HepG2 (cell line): ENCODE measurements around the gene CMIP. TPM values are rescaled to one million over a fixed set of nuclear protein-coding genes. Genes with fewer than 3 reads are reported as not detected.
A peak's percentile ranks its signal among the peaks of the same experiment; 100 is the strongest.

Source experiments
- ZNF207 ChIP-seq: fragments of 450-650 bp; IDR thresholded peaks from 2 replicates; pipeline ENCODE4 v1.6.1; 2016; ENCODE audit warnings: antibody characterized with exemption, borderline replicate concordance
- ZNF550 ChIP-seq: sonication (generic); formaldehyde crosslinking; IDR thresholded peaks from 2 replicates; pipeline ENCODE4 v1.4.0; 2020; ENCODE audit warnings: mild to moderate bottlenecking, missing genetic modification reagents, borderline replicate concordance
- polyA plus RNA-seq, 8 experiments: library from polyadenylated mRNA; depleted of rRNA in 3 of 8; stranded (reverse) in 7 of 8; unstranded in 1 of 8; fragments of >200 nt; fragmentation: Illumina TruSeq in 4 of 8; extraction: Trizol in 4 of 8; gene quantifications; 2 replicates each; pipeline versions ENCODE4 v1.2.1 to v1.2.3, GENCODE V29; 2011 to 2016; ENCODE audit warnings: low read depth in 4 of 8, missing spikeins in 1 of 8, mixed read lengths in 1 of 8; ENCODE audit not compliant: insufficient read depth in 1 of 8
- total RNA-seq, 5 experiments: library from RNA; depleted of rRNA; stranded (reverse); fragments of >200 nt; fragmentation: Illumina TruSeq; extraction: Trizol; gene quantifications; 2 replicates each; pipeline ENCODE4 v1.2.3, GENCODE V29; 2016; ENCODE audit warnings: low read depth in 1 of 5
- TF ChIP-seq, protein P1 (sequence below): sonication (generic); formaldehyde crosslinking; IDR thresholded peaks from 2 replicates; pipeline ENCODE4 v1.4.0; 2020; ENCODE audit warnings: mild to moderate bottlenecking, missing genetic modification reagents
- TF ChIP-seq, protein P2 (sequence below): IDR thresholded peaks from 2 replicates; pipeline ENCODE4 v1.6.1; 2016; ENCODE audit warnings: mild to moderate bottlenecking
- TF ChIP-seq, protein P3 (sequence below): sonication (generic); formaldehyde crosslinking; IDR thresholded peaks from 2 replicates; pipeline ENCODE4 v1.4.0; 2020; ENCODE audit warnings: mild to moderate bottlenecking, missing genetic modification reagents
- TF ChIP-seq, protein P4 (sequence below): sonication (generic); formaldehyde crosslinking; IDR thresholded peaks from one replicate; pipeline ENCODE4 v1.5.1; 2020; ENCODE audit warnings: mild to moderate bottlenecking, missing genetic modification reagents; ENCODE audit errors: not compliant biosample characterization

The CMIP gene
- total and polyA plus RNA-seq, 2 of the 13 experiments (the other 11 are each of a cell fraction or from before 2014, with no cell fraction given) = 10.9 to 18.1 TPM

DNA sequence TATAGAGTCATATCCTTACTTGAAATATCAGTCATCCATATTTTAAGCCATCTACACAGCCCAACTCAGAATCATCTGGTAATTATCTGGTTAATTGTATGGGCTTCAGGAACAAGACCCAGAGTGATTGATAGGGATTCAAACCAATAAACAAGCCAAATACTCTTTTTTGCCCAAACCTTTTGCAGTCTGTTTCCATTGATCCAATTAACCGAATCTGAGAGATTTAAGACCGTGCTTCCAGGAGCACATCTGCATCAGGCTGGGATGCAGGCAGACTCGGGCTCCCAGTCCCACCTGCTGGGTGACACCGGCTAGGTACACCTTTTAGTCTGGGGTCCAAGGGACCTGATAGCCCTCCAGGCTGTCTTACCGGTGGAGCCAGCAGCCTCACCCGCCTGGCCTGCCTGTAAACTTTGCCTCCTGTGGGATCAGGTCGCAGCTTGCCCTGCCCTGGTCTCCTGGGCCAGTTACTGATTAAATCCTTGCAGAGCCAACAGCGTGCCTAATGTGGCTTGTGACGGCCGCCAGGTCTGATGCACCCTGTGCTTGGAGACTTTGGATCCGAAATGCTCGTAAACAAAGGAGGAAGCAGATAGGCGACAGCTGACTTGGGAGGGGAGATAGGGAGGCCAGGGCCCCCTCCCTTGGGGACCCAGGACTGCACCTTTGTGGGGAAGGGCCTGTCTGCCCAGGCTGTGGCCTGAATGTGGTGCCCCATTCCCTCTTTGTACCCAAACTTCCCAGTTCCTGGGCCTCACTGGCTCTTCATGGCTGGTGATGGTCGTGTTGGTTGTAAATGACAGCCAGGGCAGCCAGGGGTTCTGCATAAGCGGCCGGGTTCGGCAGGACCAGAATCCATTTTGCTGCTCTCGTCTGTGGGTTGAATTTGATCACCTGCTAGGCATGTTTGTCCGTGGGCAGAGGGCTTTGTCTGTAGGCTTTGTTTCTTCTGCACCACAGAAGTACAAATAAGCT is 3.8 kb downstream of the CMIP start (continued):
- TF ChIP-seq, protein P1, sequence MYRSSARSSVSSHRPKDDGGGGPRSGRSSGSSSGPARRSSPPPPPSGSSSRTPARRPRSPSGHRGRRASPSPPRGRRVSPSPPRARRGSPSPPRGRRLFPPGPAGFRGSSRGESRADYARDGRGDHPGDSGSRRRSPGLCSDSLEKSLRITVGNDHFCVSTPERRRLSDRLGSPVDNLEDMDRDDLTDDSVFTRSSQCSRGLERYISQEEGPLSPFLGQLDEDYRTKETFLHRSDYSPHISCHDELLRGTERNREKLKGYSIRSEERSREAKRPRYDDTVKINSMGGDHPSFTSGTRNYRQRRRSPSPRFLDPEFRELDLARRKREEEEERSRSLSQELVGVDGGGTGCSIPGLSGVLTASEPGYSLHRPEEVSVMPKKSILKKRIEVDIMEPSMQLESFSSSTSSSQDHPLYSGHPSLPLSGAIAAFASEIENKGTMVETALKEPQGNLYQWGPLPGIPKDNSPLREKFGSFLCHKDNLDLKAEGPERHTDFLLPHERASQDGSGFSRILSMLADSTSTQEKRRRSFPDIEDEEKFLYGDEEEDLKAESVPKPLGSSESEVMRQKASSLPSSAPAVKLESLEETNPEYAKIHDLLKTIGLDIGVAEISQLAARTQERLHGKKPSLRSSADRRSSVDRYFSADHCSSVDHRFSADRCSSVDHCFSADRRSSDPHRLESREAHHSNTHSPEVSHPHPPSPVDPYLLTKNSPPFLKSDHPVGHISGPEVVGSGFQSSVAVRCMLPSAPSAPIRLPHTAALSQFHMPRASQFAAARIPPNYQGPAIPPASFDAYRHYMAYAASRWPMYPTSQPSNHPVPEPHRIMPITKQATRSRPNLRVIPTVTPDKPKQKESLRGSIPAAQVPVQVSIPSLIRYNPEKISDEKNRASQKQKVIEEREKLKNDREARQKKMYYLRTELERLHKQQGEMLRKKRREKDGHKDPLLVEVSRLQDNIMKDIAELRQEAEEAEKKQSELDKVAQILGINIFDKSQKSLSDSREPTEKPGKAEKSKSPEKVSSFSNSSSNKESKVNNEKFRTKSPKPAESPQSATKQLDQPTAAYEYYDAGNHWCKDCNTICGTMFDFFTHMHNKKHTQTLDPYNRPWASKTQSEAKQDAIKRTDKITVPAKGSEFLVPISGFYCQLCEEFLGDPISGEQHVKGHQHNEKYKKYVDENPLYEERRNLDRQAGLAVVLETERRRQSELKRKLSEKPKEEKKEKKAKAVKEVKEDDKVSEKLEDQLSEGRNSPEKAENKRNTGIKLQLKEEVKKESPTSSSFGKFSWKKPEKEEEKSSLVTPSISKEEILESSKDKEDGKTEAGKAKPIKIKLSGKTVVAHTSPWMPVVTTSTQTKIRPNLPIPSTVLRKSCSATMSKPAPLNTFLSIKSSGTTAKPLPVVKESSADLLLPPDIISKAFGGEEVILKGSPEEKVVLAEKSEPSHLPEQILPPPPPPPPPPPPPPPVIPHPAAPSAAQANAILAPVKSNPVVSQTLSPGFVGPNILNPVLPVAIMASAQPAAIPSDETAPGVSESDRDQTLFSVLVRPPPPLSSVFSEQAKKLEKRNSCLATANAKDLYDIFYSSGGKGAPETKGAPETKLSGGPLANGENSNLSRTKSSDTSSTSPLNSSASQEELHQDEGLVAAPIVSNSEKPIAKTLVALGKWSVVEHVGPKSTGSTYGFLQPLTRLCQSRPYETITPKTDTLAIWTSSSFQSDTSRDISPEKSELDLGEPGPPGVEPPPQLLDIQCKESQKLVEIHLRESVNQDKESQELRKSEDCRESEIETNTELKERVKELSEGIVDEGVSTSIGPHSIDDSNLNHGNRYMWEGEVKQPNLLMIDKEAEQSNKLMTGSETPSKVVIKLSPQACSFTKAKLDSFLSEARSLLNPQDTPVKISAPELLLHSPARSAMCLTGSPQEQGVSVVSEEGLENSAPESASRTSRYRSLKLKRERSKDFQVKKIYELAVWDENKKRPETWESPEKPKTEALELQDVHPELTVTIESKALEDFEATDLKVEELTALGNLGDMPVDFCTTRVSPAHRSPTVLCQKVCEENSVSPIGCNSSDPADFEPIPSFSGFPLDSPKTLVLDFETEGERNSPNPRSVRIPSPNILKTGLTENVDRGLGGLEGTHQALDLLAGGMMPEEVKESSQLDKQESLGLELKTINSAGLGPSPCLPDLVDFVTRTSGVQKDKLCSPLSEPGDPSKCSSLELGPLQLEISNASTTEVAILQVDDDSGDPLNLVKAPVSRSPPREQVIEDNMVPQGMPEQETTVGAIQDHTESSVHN (CRISPR knock-in tag) = peak; percentile 97
- TF ChIP-seq ZNF550 (CRISPR knock-in tag) (no peak), ZNF207 (no peak)
- TF ChIP-seq, protein P2, sequence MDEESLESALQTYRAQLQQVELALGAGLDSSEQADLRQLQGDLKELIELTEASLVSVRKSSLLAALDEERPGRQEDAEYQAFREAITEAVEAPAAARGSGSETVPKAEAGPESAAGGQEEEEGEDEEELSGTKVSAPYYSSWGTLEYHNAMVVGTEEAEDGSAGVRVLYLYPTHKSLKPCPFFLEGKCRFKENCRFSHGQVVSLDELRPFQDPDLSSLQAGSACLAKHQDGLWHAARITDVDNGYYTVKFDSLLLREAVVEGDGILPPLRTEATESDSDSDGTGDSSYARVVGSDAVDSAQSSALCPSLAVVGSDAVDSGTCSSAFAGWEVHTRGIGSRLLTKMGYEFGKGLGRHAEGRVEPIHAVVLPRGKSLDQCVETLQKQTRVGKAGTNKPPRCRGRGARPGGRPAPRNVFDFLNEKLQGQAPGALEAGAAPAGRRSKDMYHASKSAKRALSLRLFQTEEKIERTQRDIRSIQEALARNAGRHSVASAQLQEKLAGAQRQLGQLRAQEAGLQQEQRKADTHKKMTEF (CRISPR knock-in tag) = peak; percentile 98
- TF ChIP-seq, protein P3, sequence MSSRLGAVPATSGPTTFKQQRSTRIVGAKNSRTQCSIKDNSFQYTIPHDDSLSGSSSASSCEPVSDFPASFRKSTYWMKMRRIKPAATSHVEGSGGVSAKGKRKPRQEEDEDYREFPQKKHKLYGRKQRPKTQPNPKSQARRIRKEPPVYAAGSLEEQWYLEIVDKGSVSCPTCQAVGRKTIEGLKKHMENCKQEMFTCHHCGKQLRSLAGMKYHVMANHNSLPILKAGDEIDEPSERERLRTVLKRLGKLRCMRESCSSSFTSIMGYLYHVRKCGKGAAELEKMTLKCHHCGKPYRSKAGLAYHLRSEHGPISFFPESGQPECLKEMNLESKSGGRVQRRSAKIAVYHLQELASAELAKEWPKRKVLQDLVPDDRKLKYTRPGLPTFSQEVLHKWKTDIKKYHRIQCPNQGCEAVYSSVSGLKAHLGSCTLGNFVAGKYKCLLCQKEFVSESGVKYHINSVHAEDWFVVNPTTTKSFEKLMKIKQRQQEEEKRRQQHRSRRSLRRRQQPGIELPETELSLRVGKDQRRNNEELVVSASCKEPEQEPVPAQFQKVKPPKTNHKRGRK (CRISPR knock-in tag) = no peak
- TF ChIP-seq, protein P4, sequence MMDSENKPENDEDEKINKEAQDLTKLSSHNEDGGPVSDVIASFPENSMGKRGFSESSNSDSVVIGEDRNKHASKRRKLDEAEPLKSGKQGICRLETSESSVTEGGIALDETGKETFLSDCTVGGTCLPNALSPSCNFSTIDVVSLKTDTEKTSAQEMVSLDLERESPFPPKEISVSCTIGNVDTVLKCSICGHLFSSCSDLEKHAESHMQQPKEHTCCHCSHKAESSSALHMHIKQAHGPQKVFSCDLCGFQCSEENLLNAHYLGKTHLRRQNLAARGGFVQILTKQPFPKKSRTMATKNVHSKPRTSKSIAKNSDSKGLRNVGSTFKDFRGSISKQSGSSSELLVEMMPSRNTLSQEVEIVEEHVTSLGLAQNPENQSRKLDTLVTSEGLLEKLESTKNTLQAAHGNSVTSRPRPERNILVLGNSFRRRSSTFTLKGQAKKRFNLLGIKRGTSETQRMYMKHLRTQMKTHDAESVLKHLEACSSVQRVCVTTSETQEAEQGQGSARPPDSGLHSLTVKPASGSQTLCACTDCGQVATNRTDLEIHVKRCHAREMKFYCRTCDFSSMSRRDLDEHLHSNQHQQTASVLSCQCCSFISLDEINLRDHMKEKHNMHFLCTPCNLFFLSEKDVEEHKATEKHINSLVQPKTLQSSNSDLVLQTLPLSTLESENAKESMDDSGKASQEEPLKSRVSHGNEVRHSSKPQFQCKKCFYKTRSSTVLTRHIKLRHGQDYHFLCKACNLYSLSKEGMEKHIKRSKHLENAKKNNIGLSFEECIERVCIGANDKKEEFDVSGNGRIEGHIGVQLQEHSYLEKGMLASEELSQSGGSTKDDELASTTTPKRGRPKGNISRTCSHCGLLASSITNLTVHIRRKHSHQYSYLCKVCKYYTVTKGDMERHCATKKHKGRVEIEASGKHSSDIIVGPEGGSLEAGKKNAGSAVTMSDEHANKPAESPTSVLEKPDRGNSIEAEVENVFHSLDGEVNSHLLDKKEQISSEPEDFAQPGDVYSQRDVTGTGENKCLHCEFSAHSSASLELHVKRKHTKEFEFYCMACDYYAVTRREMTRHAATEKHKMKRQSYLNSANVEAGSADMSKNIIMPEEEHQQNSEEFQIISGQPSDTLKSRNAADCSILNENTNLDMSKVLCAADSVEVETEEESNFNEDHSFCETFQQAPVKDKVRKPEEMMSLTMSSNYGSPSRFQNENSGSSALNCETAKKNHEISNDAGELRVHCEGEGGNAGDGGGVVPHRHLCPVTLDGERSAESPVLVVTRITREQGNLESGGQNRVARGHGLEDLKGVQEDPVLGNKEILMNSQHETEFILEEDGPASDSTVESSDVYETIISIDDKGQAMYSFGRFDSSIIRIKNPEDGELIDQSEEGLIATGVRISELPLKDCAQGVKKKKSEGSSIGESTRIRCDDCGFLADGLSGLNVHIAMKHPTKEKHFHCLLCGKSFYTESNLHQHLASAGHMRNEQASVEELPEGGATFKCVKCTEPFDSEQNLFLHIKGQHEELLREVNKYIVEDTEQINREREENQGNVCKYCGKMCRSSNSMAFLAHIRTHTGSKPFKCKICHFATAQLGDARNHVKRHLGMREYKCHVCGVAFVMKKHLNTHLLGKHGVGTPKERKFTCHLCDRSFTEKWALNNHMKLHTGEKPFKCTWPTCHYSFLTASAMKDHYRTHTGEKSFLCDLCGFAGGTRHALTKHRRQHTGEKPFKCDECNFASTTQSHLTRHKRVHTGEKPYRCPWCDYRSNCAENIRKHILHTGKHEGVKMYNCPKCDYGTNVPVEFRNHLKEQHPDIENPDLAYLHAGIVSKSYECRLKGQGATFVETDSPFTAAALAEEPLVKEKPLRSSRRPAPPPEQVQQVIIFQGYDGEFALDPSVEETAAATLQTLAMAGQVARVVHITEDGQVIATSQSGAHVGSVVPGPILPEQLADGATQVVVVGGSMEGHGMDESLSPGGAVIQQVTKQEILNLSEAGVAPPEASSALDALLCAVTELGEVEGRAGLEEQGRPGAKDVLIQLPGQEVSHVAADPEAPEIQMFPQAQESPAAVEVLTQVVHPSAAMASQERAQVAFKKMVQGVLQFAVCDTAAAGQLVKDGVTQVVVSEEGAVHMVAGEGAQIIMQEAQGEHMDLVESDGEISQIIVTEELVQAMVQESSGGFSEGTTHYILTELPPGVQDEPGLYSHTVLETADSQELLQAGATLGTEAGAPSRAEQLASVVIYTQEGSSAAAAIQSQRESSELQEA = peak; percentile 60
